Memory B cell (primary cell): ENCODE data around the gene NOS1AP.

Experiments
- ATAC-seq: fragments of 150-1000 bp; cut with Tn5 transposase; 2 replicates; pipeline ENCODE4 v1.10.0; 2021; ENCODE audit warnings: low read depth, mild to moderate bottlenecking, moderate library complexity
- DNase-seq, 2 donors: peaks; one replicate each; pipeline ENCODE4 v3.0.0; 2022; ENCODE audit warnings: low spot score in 2 of 2
- H3K27ac Mint-ChIP-seq: one replicate; pipeline ENCODE4 v1.8.0; 2022; ENCODE audit warnings: mild to moderate bottlenecking, moderate library complexity, mixed read lengths
- H3K27me3 Mint-ChIP-seq: one replicate; pipeline ENCODE4 v1.8.0; 2022; ENCODE audit warnings: mixed read lengths
- H3K36me3 Mint-ChIP-seq: one replicate; pipeline ENCODE4 v1.8.0; 2022; ENCODE audit warnings: mild to moderate bottlenecking, mixed read lengths
- H3K4me1 Mint-ChIP-seq: one replicate; pipeline ENCODE4 v1.8.0; 2022; ENCODE audit warnings: mixed read lengths
- H3K4me3 Mint-ChIP-seq: one replicate; pipeline ENCODE4 v1.8.0; 2022; ENCODE audit warnings: mild to moderate bottlenecking, moderate library complexity, mixed read lengths
- H3K9me3 Mint-ChIP-seq: one replicate; pipeline ENCODE4 v1.8.0; 2022; ENCODE audit warnings: mixed read lengths

The NOS1AP gene

DNA sequence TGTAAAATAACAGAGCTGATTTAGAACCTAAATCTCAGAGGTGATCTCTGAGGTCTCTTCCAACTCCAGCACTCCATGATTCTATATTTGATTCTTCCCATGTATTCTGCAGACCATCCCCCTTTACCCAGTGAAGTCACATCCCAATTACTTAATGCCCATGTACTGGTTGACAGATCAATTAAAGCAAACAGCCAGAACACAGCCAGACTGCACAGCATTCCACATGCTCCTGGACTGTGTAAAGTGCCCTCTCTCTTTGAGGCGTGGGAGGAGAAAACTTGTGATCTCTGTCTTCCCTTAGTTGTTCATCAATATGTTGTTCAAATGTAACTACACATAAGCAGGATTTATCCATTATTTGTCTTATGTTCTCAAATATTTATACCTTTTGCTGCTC, 18.1 kb downstream of the NOS1AP start:
- no peaks in the 10 kb centered on the region for H3K36me3 Mint-ChIP-seq
- peaks cover 5% of the 10 kb centered on the region for H3K9me3 Mint-ChIP-seq
- no peaks in the 10 kb centered on the region for H3K4me1 Mint-ChIP-seq
- no peak overlapping the region for H3K27ac Mint-ChIP-seq
- H3K4me3 Mint-ChIP-seq, result no peak overlapping the region
- DNase-seq (no peak), ATAC-seq (no peak)
- peaks cover 11% of the 10 kb centered on the region for H3K27me3 Mint-ChIP-seq

GRCh38 chr1:162088281-162088969, 18.9 kb downstream of the NOS1AP start:
- ATAC-seq (no peak), DNase-seq (no peak)
- H3K27me3 Mint-ChIP-seq, result peaks cover 11% of the 10 kb centered on the region
- no peaks in the 10 kb centered on the region for H3K36me3 Mint-ChIP-seq
- no peak overlapping the region for H3K4me3 Mint-ChIP-seq
- H3K27ac Mint-ChIP-seq, result no peak overlapping the region
- H3K9me3 Mint-ChIP-seq, result peaks cover 5% of the 10 kb centered on the region
- no peaks in the 10 kb centered on the region for H3K4me1 Mint-ChIP-seq

- DNase-seq, result no peak
- Mint-ChIP-seq H3K4me1 (no peaks in the 10 kb centered on the region), H3K27ac (no peak overlapping the region), H3K27me3 (peaks cover 10% of the 10 kb centered on the region), H3K4me3 (no peak overlapping the region), H3K9me3 (peaks cover 2% of the 10 kb centered on the region), H3K36me3 (no peaks in the 10 kb centered on the region)
- ATAC-seq, result no peak
Measured at GRCh38 chr1:162089748-162090147, 20.3 kb downstream of the NOS1AP start.

DNA sequence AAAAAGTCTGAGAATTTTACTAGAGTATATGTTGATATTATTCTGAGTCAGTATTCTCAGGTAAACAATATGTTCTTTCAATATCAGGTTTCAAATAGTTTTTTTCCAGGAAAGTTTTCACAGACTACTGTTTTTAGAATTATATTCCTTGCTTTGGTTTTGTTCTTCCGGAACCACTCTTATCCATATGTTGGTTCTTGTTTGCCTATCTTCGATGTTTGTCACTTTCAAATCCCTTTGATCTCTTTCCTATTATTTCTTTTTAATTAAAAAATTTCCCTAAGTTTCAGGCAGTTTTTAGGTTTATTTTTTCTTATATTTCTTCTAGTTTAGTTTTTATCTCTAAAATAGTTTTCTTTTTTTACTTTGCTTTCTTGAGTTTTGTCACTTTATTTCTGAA, 20.9 kb downstream of the NOS1AP start:
- no peak for ATAC-seq
- Mint-ChIP-seq H3K9me3 (peaks cover 2% of the 10 kb centered on the region), H3K4me1 (no peaks in the 10 kb centered on the region), H3K27ac (no peak overlapping the region), H3K36me3 (no peaks in the 10 kb centered on the region), H3K4me3 (no peak overlapping the region), H3K27me3 (peaks cover 11% of the 10 kb centered on the region)
- DNase-seq, result no peak

DNA sequence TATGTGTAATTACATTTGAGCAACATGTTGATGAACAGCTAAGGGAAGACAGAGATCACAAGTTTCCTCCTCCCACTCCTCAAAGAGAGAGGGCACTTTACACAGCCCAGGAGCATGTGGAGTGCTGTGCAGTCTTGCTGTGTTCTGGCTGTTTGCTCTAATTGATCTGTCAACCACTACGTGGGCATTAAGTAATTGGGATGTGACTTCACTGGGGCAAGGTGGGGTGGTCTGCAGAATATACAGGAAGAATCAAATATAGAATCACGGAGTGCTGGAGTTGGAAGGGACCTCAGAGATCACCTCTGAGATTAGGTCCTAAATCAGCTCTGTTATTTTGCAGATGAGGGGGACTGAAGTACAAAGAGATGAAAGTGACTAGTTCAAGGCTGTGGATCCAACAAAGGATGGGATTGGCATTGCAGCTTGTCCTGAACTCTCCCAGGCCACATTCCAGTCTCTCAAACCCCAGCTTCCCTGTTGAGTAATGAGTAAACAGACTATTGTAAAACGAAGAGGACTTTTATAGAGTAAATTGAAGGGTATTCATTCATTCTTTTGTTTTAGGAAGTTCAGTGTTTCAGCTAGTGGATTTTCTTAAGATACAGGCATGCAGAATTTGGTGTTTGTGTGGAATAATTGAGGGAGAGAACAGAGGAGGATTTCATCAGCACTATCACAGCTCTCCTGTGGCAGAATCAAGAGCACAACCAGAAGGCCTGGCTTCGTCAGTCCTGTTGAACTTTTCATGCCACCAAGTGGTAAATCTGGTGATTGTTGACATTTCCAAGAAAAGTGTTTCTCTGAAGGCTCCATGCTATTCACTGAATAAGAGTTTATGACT, 22.4 kb downstream of the NOS1AP start:
- no peaks in the 10 kb centered on the region for H3K4me1 Mint-ChIP-seq
- peaks cover 2% of the 10 kb centered on the region for H3K9me3 Mint-ChIP-seq
- H3K36me3 Mint-ChIP-seq, result no peaks in the 10 kb centered on the region
- H3K27me3 Mint-ChIP-seq, result peaks cover 7% of the 10 kb centered on the region
- ATAC-seq (no peak), DNase-seq (no peak)
- no peak overlapping the region for H3K27ac Mint-ChIP-seq
- H3K4me3 Mint-ChIP-seq, result no peak overlapping the region

DNA sequence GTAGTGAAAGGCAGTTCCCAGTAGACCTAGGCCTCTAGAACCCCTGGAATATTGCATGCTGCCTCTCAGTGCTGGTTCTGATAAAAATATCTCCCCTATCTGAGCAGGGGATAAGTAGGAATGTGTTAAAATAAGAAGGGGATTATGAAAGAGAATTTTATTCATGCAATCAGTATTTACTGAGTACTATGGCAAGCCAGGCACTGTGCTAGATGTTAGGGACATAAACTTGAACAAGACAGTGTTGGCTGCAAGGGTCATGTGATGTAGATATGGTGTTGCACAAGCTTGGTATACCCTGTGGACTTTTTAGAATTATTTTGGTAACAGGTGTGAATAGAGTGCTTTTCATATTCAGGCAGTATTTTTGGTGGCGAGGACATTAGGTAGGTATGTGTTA, 23.6 kb downstream of the NOS1AP start:
- ATAC-seq, result no peak
- no peaks in the 10 kb centered on the region for H3K4me1 Mint-ChIP-seq
- H3K27ac Mint-ChIP-seq, result no peak overlapping the region
- no peak for DNase-seq
- peaks cover 5% of the 10 kb centered on the region for H3K27me3 Mint-ChIP-seq
- no peaks in the 10 kb centered on the region for H3K36me3 Mint-ChIP-seq
- H3K4me3 Mint-ChIP-seq, result no peak overlapping the region
- peaks cover 3% of the 10 kb centered on the region for H3K9me3 Mint-ChIP-seq

DNA sequence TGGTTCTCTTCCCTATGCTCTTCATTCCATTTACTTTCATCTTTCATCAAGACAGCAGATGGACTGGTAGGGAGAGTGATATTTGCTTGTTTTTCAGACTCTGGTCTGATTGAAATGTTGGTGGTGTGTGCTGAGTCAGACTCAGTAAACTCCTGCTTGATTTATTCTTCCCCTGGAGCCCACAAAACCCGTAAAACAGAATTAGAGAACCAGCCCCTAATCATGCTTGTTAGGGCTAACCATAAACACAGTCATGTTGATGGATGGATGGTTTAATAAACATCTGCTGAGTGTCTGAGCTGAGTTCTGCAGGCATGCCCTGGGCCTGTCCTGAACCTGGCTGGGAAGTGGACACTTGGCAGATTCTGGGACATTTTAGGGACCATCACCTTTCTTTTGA, 24.8 kb downstream of the NOS1AP start:
- peaks cover 5% of the 10 kb centered on the region for H3K27me3 Mint-ChIP-seq
- ATAC-seq (no peak), DNase-seq (no peak)
- H3K36me3 Mint-ChIP-seq, result no peaks in the 10 kb centered on the region
- no peak overlapping the region for H3K27ac Mint-ChIP-seq
- H3K4me3 Mint-ChIP-seq, result no peak overlapping the region
- H3K9me3 Mint-ChIP-seq, result peaks cover 6% of the 10 kb centered on the region
- no peaks in the 10 kb centered on the region for H3K4me1 Mint-ChIP-seq

DNA sequence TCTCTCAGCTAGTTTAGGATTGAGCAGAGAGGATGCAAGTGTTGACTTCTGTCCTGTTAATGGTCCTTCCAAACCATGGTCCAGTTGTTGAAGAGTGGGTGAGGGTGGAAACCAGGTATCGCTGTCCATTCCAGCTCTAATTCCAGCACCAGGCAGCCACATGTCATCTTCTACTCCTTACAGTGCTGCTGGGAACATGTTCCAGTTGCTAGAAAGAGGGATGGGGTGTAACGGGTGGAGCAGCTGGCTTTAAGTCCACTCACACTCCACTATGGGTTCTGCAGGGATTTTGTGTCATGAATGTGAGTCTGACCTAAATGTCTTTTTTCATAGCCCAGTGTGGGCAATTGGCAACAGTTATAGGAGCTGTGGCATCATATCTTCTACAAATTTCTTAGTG, 25.2 kb downstream of the NOS1AP start:
- Mint-ChIP-seq H3K4me1 (no peaks in the 10 kb centered on the region), H3K36me3 (no peaks in the 10 kb centered on the region), H3K9me3 (peaks cover 5% of the 10 kb centered on the region), H3K4me3 (no peak overlapping the region), H3K27ac (no peak overlapping the region), H3K27me3 (peaks cover 3% of the 10 kb centered on the region)
- no peak for DNase-seq
- no peak for ATAC-seq

DNA sequence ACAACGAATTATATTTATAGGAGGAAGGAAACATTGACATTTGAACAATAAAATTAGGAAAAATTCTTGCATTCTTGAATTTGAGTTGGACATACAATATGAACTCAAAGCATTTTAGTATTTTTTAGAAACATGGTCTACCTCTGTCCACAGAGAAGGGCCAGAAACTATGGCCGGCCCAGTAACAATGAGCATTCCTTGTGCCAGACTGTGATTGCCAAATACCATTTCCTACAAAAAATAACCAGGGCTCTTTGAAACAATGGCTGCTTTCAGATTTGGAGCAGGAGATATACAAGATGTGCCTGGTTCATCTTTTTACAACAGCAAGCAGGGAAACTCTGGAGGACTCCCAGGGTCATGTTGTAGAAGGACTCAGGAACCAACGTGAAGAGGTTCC, 38.4 kb downstream of the NOS1AP start:
- peaks cover 17% of the 10 kb centered on the region for H3K27me3 Mint-ChIP-seq
- peaks cover 12% of the 10 kb centered on the region for H3K9me3 Mint-ChIP-seq
- ATAC-seq, result no peak
- no peaks in the 10 kb centered on the region for H3K4me1 Mint-ChIP-seq
- no peak overlapping the region for H3K27ac Mint-ChIP-seq
- H3K36me3 Mint-ChIP-seq, result no peaks in the 10 kb centered on the region
- no peak overlapping the region for H3K4me3 Mint-ChIP-seq
- no peak for DNase-seq

GRCh38 chr1:162108426-162108825, 38.9 kb downstream of the NOS1AP start:
- H3K4me3 Mint-ChIP-seq, result no peak overlapping the region
- ATAC-seq, result no peak
- H3K27ac Mint-ChIP-seq, result no peak overlapping the region
- peaks cover 12% of the 10 kb centered on the region for H3K9me3 Mint-ChIP-seq
- H3K27me3 Mint-ChIP-seq, result peaks cover 17% of the 10 kb centered on the region
- H3K4me1 Mint-ChIP-seq, result no peaks in the 10 kb centered on the region
- H3K36me3 Mint-ChIP-seq, result no peaks in the 10 kb centered on the region
- no peak for DNase-seq

DNA sequence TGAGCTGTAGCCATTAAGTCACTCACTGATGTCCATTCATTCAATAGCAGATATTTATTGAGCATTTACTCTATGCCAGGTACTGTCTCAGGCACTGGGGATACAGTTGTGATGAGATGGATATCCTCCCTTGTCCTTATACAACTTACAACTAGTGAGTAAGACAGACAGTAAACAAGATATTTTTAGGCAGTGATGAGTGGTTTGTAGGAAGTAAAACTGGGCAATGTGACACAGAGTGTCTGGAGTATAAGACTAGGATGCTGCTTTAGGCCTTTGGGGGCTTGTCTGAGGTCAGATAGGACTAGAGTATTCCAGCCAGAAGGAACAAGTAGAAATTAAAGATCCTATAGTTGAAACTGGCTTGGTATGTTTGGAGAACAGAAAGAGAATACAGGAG, 41.4 kb downstream of the NOS1AP start:
- Mint-ChIP-seq H3K9me3 (peaks cover 8% of the 10 kb centered on the region), H3K4me3 (no peak overlapping the region), H3K27me3 (peaks cover 9% of the 10 kb centered on the region), H3K36me3 (no peaks in the 10 kb centered on the region), H3K27ac (no peak overlapping the region), H3K4me1 (no peaks in the 10 kb centered on the region)
- DNase-seq (no peak), ATAC-seq (no peak)

GRCh38 chr1:162111572-162111971, 42.1 kb downstream of the NOS1AP start:
- Mint-ChIP-seq H3K27ac (no peak overlapping the region), H3K27me3 (peaks cover 3% of the 10 kb centered on the region), H3K4me1 (no peaks in the 10 kb centered on the region), H3K36me3 (no peaks in the 10 kb centered on the region), H3K9me3 (peaks cover 8% of the 10 kb centered on the region), H3K4me3 (no peak overlapping the region)
- no peak for ATAC-seq
- DNase-seq, result no peak

- Mint-ChIP-seq H3K27me3 (peaks cover 9% of the 10 kb centered on the region), H3K4me3 (no peak overlapping the region), H3K36me3 (no peaks in the 10 kb centered on the region), H3K27ac (no peak overlapping the region), H3K9me3 (peaks cover 6% of the 10 kb centered on the region), H3K4me1 (no peaks in the 10 kb centered on the region)
- DNase-seq, result no peak
- ATAC-seq, result no peak
Measured at GRCh38 chr1:162113419-162113818, 43.9 kb downstream of the NOS1AP start.

DNA sequence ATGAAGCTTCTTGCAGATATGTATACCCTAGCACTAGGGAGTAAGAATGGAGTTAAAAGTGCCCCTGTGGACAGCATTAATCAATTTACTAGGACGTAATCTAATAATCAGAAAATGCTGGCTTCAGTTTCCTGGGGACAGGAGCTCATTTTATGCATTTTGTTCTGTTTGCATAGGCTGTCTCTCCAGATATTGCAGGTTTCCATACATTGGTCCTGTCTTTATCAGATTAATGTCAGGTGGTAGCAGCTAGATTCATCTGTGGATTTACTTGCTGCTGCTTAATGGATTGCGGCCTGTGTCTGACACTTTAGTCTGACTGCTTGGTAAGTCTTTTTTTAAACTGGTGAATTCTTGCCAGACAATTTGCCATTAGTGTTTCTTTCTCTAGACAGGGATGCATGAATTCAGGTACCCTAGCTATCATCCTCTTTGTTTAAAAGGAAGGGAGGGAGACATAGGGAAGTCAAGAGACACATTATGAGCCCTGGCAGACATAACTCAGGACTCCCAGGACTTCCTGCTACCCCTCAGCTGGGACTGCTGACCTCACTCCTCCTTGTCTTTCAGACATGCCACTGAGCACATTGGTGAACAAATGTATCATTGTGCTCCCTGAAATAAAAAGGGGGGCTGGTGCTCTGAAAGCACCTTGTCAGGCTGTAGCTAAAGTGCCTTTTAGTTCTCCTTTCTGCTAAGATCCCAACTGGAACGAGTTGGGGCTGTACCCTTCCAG, 47.7 kb downstream of the NOS1AP start:
- H3K4me3 Mint-ChIP-seq, result no peak overlapping the region
- no peak for ATAC-seq
- H3K4me1 Mint-ChIP-seq, result no peaks in the 10 kb centered on the region
- no peaks in the 10 kb centered on the region for H3K36me3 Mint-ChIP-seq
- H3K9me3 Mint-ChIP-seq, result no peaks in the 10 kb centered on the region
- DNase-seq, result no peak
- H3K27me3 Mint-ChIP-seq, result peaks cover 6% of the 10 kb centered on the region
- no peak overlapping the region for H3K27ac Mint-ChIP-seq
